Astrocyte of the cerebellum (primary cell): Measurements from ENCODE around the gene GNAQ.

ENCODE experiments used
- DNase-seq: peaks from one replicate; pipeline ENCODE4 v3.0.0-alpha.2; 2011; ENCODE audit warnings: low read depth
- H3K4me3 ChIP-seq: 2 replicates; pipeline ENCODE4 v1.5.1; 2011; ENCODE audit warnings: mild to moderate bottlenecking, low read depth, low read length, moderate library complexity
- CTCF ChIP-seq: IDR thresholded peaks from 2 replicates; pipeline ENCODE4 v1.5.1; 2012; ENCODE audit warnings: low read length, low read depth, moderate library complexity, mild to moderate bottlenecking; ENCODE audit errors: missing control alignments
- in situ Hi-C: cut with HindIII; loops from 2 replicates; pipeline ENCODE4 v1.10.0; 2017; ENCODE audit warnings: low sequenced_read_pairs

The GNAQ gene

GRCh38 chr9:77815260-77815659 is 216.4 kb downstream of the GNAQ start:
- in situ Hi-C loops, result no loop called here
- TF ChIP-seq CTCF, result no peak
- no peak for DNase-seq
- H3K4me3 ChIP-seq, result no peak overlapping the region

- no peak for DNase-seq
- TF ChIP-seq CTCF, result no peak
- no peak overlapping the region for H3K4me3 ChIP-seq
- in situ Hi-C loops, result no loop called here
Measured at GRCh38 chr9:77811832-77812231, 219.8 kb downstream of the GNAQ start.

GRCh38 chr9:77810637-77811119 is 220.9 kb downstream of the GNAQ start:
- no peak for DNase-seq
- no peak for TF ChIP-seq CTCF
- H3K4me3 ChIP-seq, result no peak overlapping the region
- in situ Hi-C loops, result no loop called here

GRCh38 chr9:77810047-77810446 is 221.6 kb downstream of the GNAQ start:
- DNase-seq, result no peak
- in situ Hi-C loops, result no loop called here
- no peak overlapping the region for H3K4me3 ChIP-seq
- TF ChIP-seq CTCF, result no peak

- in situ Hi-C loops, result no loop called here
- H3K4me3 ChIP-seq, result no peak overlapping the region
- TF ChIP-seq CTCF, result no peak
- no peak for DNase-seq
Measured at GRCh38 chr9:77809552-77809951, 222.1 kb downstream of the GNAQ start.

GRCh38 chr9:77808751-77809081 is 222.9 kb downstream of the GNAQ start:
- DNase-seq, result no peak
- no peak overlapping the region for H3K4me3 ChIP-seq
- no peak for TF ChIP-seq CTCF
- in situ Hi-C loops, result no loop called here
